Trophoblast cell (in vitro differentiated cells and primary cell): ENCODE results near the gene TMPRSS6.
A peak's percentile ranks its signal among the peaks of the same experiment; 100 is the strongest.

Experiments used
- DNase-seq, 2 donors: peaks; one replicate each; pipeline ENCODE4 v3.0.0-alpha.2; 2016
- H2AFZ ChIP-seq: 2 replicates; pipeline ENCODE4 v1.6.1; 2013; ENCODE audit warnings: low read length, moderate library complexity, mild to moderate bottlenecking; ENCODE audit not compliant: insufficient read depth, poor library complexity
- H2AK5ac ChIP-seq: 2 replicates; pipeline ENCODE4 v1.6.1; 2013; ENCODE audit warnings: mild to moderate bottlenecking, low read length
- H2BK120ac ChIP-seq: 2 replicates; pipeline ENCODE4 v1.6.1; 2013; ENCODE audit warnings: low read length, mild to moderate bottlenecking, moderate library complexity; ENCODE audit not compliant: insufficient read depth, poor library complexity
- H2BK12ac ChIP-seq: 2 replicates; pipeline ENCODE4 v1.6.1; 2013; ENCODE audit warnings: mild to moderate bottlenecking, low read length, moderate library complexity
- H2BK5ac ChIP-seq: 2 replicates; pipeline ENCODE4 v1.6.1; 2013; ENCODE audit warnings: low read length, low read depth, moderate library complexity, mild to moderate bottlenecking; ENCODE audit not compliant: poor library complexity
- H3K14ac ChIP-seq: 2 replicates; pipeline ENCODE4 v1.6.1; 2013; ENCODE audit warnings: mild to moderate bottlenecking, low read length
- H3K18ac ChIP-seq: 2 replicates; pipeline ENCODE4 v1.6.1; 2013; ENCODE audit warnings: mild to moderate bottlenecking, low read length
- H3K23ac ChIP-seq: 2 replicates; pipeline ENCODE4 v1.6.1; 2013; ENCODE audit warnings: low read length
- H3K27ac ChIP-seq: 2 replicates; pipeline ENCODE4 v1.5.1; 2013; ENCODE audit warnings: low read depth, mild to moderate bottlenecking, inconsistent platforms, low read length, moderate library complexity
- H3K27me3 ChIP-seq: 2 replicates; pipeline ENCODE4 v1.6.1; 2013; ENCODE audit warnings: inconsistent platforms, mild to moderate bottlenecking, low read length, moderate library complexity; ENCODE audit not compliant: insufficient read depth
- H3K36me3 ChIP-seq, 2 experiments: 1 replicate in 1 of 2; 2 replicates in 1 of 2; pipeline ENCODE4 v1.6.1; 2013; ENCODE audit warnings: low read length in 2 of 2, mild to moderate bottlenecking in 2 of 2, moderate library complexity in 1 of 2; ENCODE audit not compliant: insufficient read depth in 2 of 2, control insufficient read depth in 1 of 2
- H3K4ac ChIP-seq: 2 replicates; pipeline ENCODE4 v1.6.1; 2013; ENCODE audit warnings: low read depth, mild to moderate bottlenecking, low read length, moderate library complexity
- H3K4me1 ChIP-seq, 2 experiments: 1 replicate in 1 of 2; 2 replicates in 1 of 2; pipeline ENCODE4 v1.6.1; 2013; ENCODE audit warnings: low read length in 2 of 2, mild to moderate bottlenecking in 2 of 2, moderate library complexity in 1 of 2; ENCODE audit not compliant: insufficient read depth in 2 of 2, control insufficient read depth in 1 of 2
- H3K4me2 ChIP-seq: 2 replicates; pipeline ENCODE4 v1.6.1; 2013; ENCODE audit warnings: inconsistent platforms, mild to moderate bottlenecking, low read length, moderate library complexity
- H3K4me3 ChIP-seq: 2 replicates; pipeline ENCODE4 v1.5.1; 2013; ENCODE audit warnings: mild to moderate bottlenecking, low read depth, low read length, inconsistent platforms
- H3K79me1 ChIP-seq: one replicate; pipeline ENCODE4 v1.6.1; 2013; ENCODE audit warnings: low read length
- H3K79me2 ChIP-seq: 2 replicates; pipeline ENCODE4 v1.6.1; 2013; ENCODE audit warnings: low read length, mild to moderate bottlenecking; ENCODE audit not compliant: control insufficient read depth, insufficient read depth, poor library complexity
- H3K9ac ChIP-seq: 2 replicates; pipeline ENCODE4 v1.6.1; 2013; ENCODE audit warnings: mild to moderate bottlenecking, low read length
- H3K9me3 ChIP-seq: 2 replicates; pipeline ENCODE4 v1.6.1; 2013; ENCODE audit warnings: low read depth, mild to moderate bottlenecking, control low read depth, inconsistent platforms, low read length; ENCODE audit not compliant: insufficient read depth
- H4K12ac ChIP-seq: 2 replicates; pipeline ENCODE4 v1.6.1; 2013; ENCODE audit warnings: low read depth, mild to moderate bottlenecking, low read length, moderate library complexity
- H4K8ac ChIP-seq: 2 replicates; pipeline ENCODE4 v1.6.1; 2013; ENCODE audit warnings: low read depth, mild to moderate bottlenecking, low read length, moderate library complexity
- H4K91ac ChIP-seq: one replicate; pipeline ENCODE4 v1.6.1; 2013; ENCODE audit warnings: low read depth, mild to moderate bottlenecking, low read length, moderate library complexity
- WGBS: extraction: QIAGEN DNeasy Blood & Tissue Kit; methylation state at CpG from one replicate; pipeline ENCODE4 v1.1.7; 2013; ENCODE audit warnings: missing lambda C conversion rate; ENCODE audit not compliant: insufficient read length, insufficient coverage; ENCODE audit errors: extremely low coverage; 5-methylcytosine and 5-hydroxymethylcytosine counted together

TMPRSS6 gene

DNA sequence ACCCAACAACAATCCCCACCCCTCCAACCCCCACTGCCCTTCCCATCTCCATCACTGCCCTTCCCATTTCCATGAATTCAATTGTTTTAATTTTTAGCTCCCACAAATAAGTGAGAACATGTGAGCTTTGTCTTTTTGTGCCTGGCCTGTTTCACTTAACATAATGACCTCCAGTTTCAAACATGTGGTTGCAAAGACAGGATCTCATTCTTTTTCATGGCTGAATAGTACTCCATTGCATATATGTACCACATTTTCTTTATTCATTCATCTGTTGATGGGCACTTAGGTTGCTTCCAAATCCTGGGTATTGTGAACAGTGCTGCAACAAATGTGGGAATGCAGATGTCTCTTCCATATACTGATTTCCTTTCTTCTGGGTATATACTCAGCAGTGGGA, 41.2 kb upstream of the TMPRSS6 start:
- H3K27me3 ChIP-seq: no peaks in the 10 kb centered on the region
- H3K4me3 ChIP-seq: no peak overlapping the region
- H4K91ac ChIP-seq: no peak overlapping the region
- DNase-seq: no peak
- H3K79me1 ChIP-seq: peaks cover 2% of the 10 kb centered on the region
- H3K9me3 ChIP-seq: peaks cover 6% of the 10 kb centered on the region
- no peaks in the 10 kb centered on the region for H3K79me2 ChIP-seq
- no peak overlapping the region for H3K14ac ChIP-seq
- no peak overlapping the region for H3K27ac ChIP-seq
- no peak overlapping the region for H4K12ac ChIP-seq
- no peak overlapping the region for H3K23ac ChIP-seq
- no peak overlapping the region for H3K4me2 ChIP-seq
- H2AK5ac ChIP-seq: no peak overlapping the region
- no peak overlapping the region for H3K18ac ChIP-seq
- H2AFZ ChIP-seq: no peak overlapping the region
- H3K4ac ChIP-seq: no peak overlapping the region
- H4K8ac ChIP-seq: no peak overlapping the region
- H3K9ac ChIP-seq: no peak overlapping the region
- H2BK5ac ChIP-seq: no peak overlapping the region
- no peak overlapping the region for H2BK120ac ChIP-seq
- no peaks in the 10 kb centered on the region for H3K36me3 ChIP-seq
- H3K4me1 ChIP-seq: peaks cover 10 to 21% of the 10 kb centered on the region in 2 experiments
- no peak overlapping the region for H2BK12ac ChIP-seq

- DNase-seq: no peak
- Histone ChIP-seq H2AFZ (no peak overlapping the region), H3K9me3 (peaks cover 1% of the 10 kb centered on the region), H3K23ac (no peak overlapping the region), H3K4me2 (peak overlapping the region; percentile 13), H3K14ac (peak overlapping the region; percentile 30), H3K36me3 (no peaks in the 10 kb centered on the region), H2BK5ac (no peak overlapping the region), H3K27me3 (no peaks in the 10 kb centered on the region), H3K4me3 (peak overlapping the region; percentile 9), H2BK120ac (no peak overlapping the region), H3K4me1 (peaks cover 7 to 11% of the 10 kb centered on the region in 2 experiments), H3K9ac (no peak overlapping the region), H3K18ac (no peak overlapping the region), H4K91ac (peak overlapping the region; percentile 57), H2AK5ac (no peak overlapping the region), H3K79me2 (no peaks in the 10 kb centered on the region), H3K79me1 (peaks cover 2% of the 10 kb centered on the region), H4K12ac (no peak overlapping the region), H4K8ac (peak overlapping the region; percentile 12), H3K27ac (no peak overlapping the region), H2BK12ac (peak overlapping the region; percentile 16), H3K4ac (no peak overlapping the region)
- no CpG with 5 or more reads among the region's 17 CpGs for WGBS
Observed at GRCh38 chr22:37148742-37149665, 39.5 kb upstream of the TMPRSS6 start.

DNA sequence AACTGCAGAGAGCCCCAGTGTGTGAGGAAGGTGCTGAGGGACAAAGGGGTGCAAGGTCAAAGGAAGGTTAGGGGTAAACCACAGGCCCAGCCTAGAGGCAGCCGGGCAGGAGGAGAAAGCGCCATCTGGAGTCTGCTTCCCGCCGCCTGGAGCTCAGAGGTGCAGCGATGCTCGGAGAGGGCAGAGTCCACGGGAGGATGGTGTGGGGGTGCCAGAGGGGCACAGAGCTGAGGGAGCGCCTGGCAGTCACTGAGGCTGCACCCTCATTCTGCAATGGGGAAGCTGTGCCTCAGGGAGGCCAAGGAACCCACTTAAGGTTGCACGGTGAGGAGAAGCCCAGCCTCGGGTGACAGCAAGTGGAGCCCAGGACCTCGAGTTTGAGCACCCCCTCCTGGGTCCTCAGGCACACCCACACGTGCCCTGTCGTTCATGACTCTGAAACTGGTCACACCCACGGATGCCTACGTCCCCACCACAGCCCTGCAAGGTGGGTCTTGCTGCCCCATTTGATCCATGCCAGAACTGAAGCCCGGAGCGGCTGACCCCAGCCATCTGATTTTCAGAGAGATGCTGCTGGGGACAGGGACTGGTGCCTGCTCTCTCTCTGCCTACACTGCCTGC, 38.6 kb upstream of the TMPRSS6 start:
- Histone ChIP-seq H4K91ac (no peak overlapping the region), H3K18ac (no peak overlapping the region), H3K4ac (no peak overlapping the region), H2AK5ac (no peak overlapping the region), H2BK12ac (no peak overlapping the region), H3K27me3 (no peaks in the 10 kb centered on the region), H2BK5ac (no peak overlapping the region), H3K14ac (no peak overlapping the region), H3K23ac (no peak overlapping the region), H3K9ac (no peak overlapping the region), H3K4me2 (no peak overlapping the region), H3K4me1 (peaks cover 7 to 11% of the 10 kb centered on the region in 2 experiments), H3K27ac (no peak overlapping the region), H3K79me1 (peaks cover 2% of the 10 kb centered on the region), H3K4me3 (no peak overlapping the region), H3K36me3 (no peaks in the 10 kb centered on the region), H4K8ac (no peak overlapping the region), H2BK120ac (no peak overlapping the region), H3K79me2 (no peaks in the 10 kb centered on the region), H3K9me3 (peaks cover 1% of the 10 kb centered on the region), H2AFZ (no peak overlapping the region), H4K12ac (no peak overlapping the region)
- WGBS: no CpG with 5 or more reads among the region's 17 CpGs
- no peak for DNase-seq

DNA sequence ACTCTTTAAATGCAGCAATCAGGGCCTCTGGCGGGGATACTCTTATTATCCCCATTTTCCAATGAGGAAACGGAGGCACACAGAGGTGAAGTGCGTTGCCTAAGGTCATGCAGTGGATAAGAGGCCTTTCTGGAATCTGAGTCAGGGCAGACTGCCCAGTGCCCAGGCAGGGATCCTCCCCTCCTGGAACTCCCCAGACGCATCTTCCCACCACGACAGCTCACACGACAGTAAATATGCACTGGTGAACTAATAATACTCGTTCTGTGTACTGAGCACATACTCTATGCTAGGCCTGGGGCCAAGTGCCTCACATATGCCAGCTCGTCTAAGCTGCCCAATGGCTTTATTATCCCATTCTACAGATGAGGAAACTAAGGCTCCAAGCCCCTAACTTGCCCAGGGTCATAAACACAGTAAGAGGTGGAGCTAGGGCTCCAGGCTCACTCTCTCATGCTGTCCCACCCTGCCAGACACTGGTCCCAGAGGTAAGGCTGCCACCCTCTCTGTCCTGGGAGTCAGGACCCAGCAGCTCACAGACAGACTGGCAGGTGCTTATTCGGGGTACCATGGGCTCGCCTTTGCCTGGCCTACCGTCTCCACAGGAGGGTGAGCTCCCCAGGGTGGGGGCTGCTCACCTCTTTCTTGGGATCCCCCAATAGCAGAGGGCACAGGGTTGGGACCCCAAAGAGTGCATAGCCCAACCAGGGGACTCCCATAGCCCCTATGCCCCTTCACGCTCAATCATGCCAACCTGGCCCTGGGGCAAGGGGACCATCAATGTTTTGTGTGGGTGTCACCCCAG, 37.9 kb upstream of the TMPRSS6 start:
- Histone ChIP-seq H2AK5ac (no peak overlapping the region), H2AFZ (no peak overlapping the region), H3K4me1 (peaks cover 7 to 11% of the 10 kb centered on the region in 2 experiments), H3K36me3 (no peaks in the 10 kb centered on the region), H3K79me2 (no peaks in the 10 kb centered on the region), H4K8ac (no peak overlapping the region), H3K27ac (no peak overlapping the region), H3K18ac (no peak overlapping the region), H2BK120ac (no peak overlapping the region), H3K9ac (no peak overlapping the region), H3K9me3 (peaks cover 1% of the 10 kb centered on the region), H3K4me3 (no peak overlapping the region), H4K12ac (no peak overlapping the region), H3K4me2 (no peak overlapping the region), H2BK5ac (no peak overlapping the region), H3K4ac (no peak overlapping the region), H3K23ac (no peak overlapping the region), H3K14ac (no peak overlapping the region), H3K27me3 (no peaks in the 10 kb centered on the region), H2BK12ac (no peak overlapping the region), H4K91ac (no peak overlapping the region), H3K79me1 (peaks cover 2% of the 10 kb centered on the region)
- DNase-seq: no peak
- WGBS: no CpG with 5 or more reads among the region's 12 CpGs
